H1 (cell line): ENCODE results near the gene TUBB4B. TPM values are rescaled to one million over a fixed set of nuclear protein-coding genes. Genes with fewer than 3 reads are reported as not detected.

Source experiments
- CTCF ChIA-PET: fragments of 300-600 bp; sonication (Branson Sonifier 250); formaldehyde crosslinking; loops from one replicate; lab custom pipeline; 2021; ENCODE audit not compliant: partially characterized antibody; lab: Charles Lee
- POLR2A ChIA-PET: fragments of 300-600 bp; sonication (Branson Sonifier 250); formaldehyde crosslinking; loops from one replicate; lab custom pipeline; 2021; ENCODE audit warnings: inconsistent platforms; ENCODE audit not compliant: partially characterized antibody; lab: Charles Lee
- DNase-seq, 2 experiments: peaks; one replicate each; pipeline versions ENCODE4 v3.0.0 to v3.0.0-alpha.2; 2010 to 2022; ENCODE audit warnings: low spot score in 2 of 2, low read depth in 1 of 2, mixed read lengths in 1 of 2
- FAIRE-seq: peaks from 2 replicates; lab custom pipeline; 2011; peaks lifted over from hg19 to GRCh38; lab: Jason Lieb, UNC
- H2AFZ ChIP-seq: 2 replicates; pipeline ENCODE4 v1.8.1; 2012; ENCODE audit warnings: low read length, inconsistent platforms
- H2AK5ac ChIP-seq: 2 replicates; pipeline ENCODE4 v1.6.1; 2013; ENCODE audit warnings: low read depth, low read length
- H2BK120ac ChIP-seq: replicated peaks from 2 replicates; pipeline ENCODE3; 2013; ENCODE audit warnings: low read depth, low read length, inconsistent platforms
- H2BK12ac ChIP-seq: 2 replicates; pipeline ENCODE4 v1.6.1; 2013; ENCODE audit warnings: low read depth, low read length
- H2BK15ac ChIP-seq: 2 replicates; pipeline ENCODE4 v1.6.1; 2013; ENCODE audit warnings: low read length
- H2BK20ac ChIP-seq: 2 replicates; pipeline ENCODE4 v1.6.1; 2013; ENCODE audit warnings: low read length
- H2BK5ac ChIP-seq: 2 replicates; pipeline ENCODE4 v1.6.1; 2013; ENCODE audit warnings: low read depth, low read length
- H3K14ac ChIP-seq: 2 replicates; pipeline ENCODE4 v1.6.1; 2013; ENCODE audit warnings: inconsistent platforms; ENCODE audit not compliant: insufficient read length
- H3K18ac ChIP-seq: 2 replicates; pipeline ENCODE4 v1.6.1; 2013; ENCODE audit warnings: low read length; ENCODE audit errors: extremely low read depth
- H3K23ac ChIP-seq: 2 replicates; pipeline ENCODE4 v1.6.1; 2013; ENCODE audit warnings: inconsistent platforms; ENCODE audit not compliant: insufficient read length
- H3K23me2 ChIP-seq: 2 replicates; pipeline ENCODE4 v1.6.1; 2013; ENCODE audit warnings: low read depth, low read length
- H3K27ac ChIP-seq: 2 replicates; pipeline ENCODE4 v1.6.1; 2011; ENCODE audit warnings: low read depth, low read length, inconsistent platforms
- H3K27me3 ChIP-seq, 4 experiments: replicated peaks in 1 of 4; 1 replicate in 1 of 4; 2 replicates in 3 of 4; pipeline versions ENCODE4 v1.6.1 to v1.8.1; 2011 to 2013; ENCODE audit warnings: low read length in 3 of 4, mild to moderate bottlenecking in 3 of 4, inconsistent platforms in 2 of 4, mixed read lengths in 2 of 4, moderate library complexity in 1 of 4; ENCODE audit not compliant: control insufficient read depth in 3 of 4, insufficient read depth in 3 of 4; ENCODE audit errors: extremely low read depth in 1 of 4
- H3K36me3 ChIP-seq, 4 experiments: 2 replicates each; pipeline versions ENCODE4 v1.6.1 to v1.8.1; 2011 to 2013; ENCODE audit warnings: mild to moderate bottlenecking in 4 of 4, low read length in 3 of 4, moderate library complexity in 2 of 4, control low read depth in 1 of 4, inconsistent platforms in 1 of 4; ENCODE audit not compliant: insufficient read depth in 4 of 4, control insufficient read depth in 2 of 4
- H3K4ac ChIP-seq: replicated peaks from 2 replicates; pipeline ENCODE3; 2013; ENCODE audit warnings: low read length, low read depth, mixed read lengths, inconsistent platforms; ENCODE audit not compliant: insufficient read length
- H3K4me1 ChIP-seq, 4 experiments: replicated peaks in 1 of 4; 1 replicate in 1 of 4; 2 replicates in 3 of 4; pipeline versions ENCODE4 v1.6.1 to v1.8.1; 2011 to 2013; ENCODE audit warnings: low read length in 3 of 4, inconsistent platforms in 2 of 4, mixed read lengths in 1 of 4; ENCODE audit not compliant: insufficient read depth in 4 of 4, control insufficient read depth in 3 of 4
- H3K4me2 ChIP-seq, 2 experiments: 2 replicates each; pipeline versions ENCODE4 v1.6.1 to v1.8.1; 2011 to 2013; ENCODE audit warnings: low read depth in 2 of 2, low read length in 2 of 2, control low read depth in 1 of 2, inconsistent platforms in 1 of 2, mild to moderate bottlenecking in 1 of 2; ENCODE audit not compliant: insufficient read depth in 1 of 2
- H3K4me3 ChIP-seq, 4 experiments: fragments of 200-600, 300-600 bp in 1 of 4; sonication (generic), shearing (Covaris generic), sonication (Bioruptor Twin) in 1 of 4; 2 replicates each; pipeline versions ENCODE4 v1.5.1 to v1.8.1; 2011 to 2016; ENCODE audit warnings: low read length in 4 of 4, low read depth in 3 of 4, control low read depth in 2 of 4, inconsistent platforms in 2 of 4, mild to moderate bottlenecking in 2 of 4, mixed read lengths in 1 of 4, moderate library complexity in 1 of 4; ENCODE audit not compliant: insufficient read depth in 2 of 4; ENCODE audit errors: extremely low read depth in 1 of 4
- H3K56ac ChIP-seq: replicated peaks from 2 replicates; pipeline ENCODE3; 2013; ENCODE audit warnings: low read depth, mild to moderate bottlenecking, mixed read lengths, low read length, inconsistent platforms; ENCODE audit not compliant: insufficient read length
- H3K79me1 ChIP-seq: 2 replicates; pipeline ENCODE4 v1.6.1; 2013; ENCODE audit warnings: low read depth, low read length, control low read depth
- H3K79me2 ChIP-seq, 2 experiments: 2 replicates each; pipeline versions ENCODE4 v1.6.1 to v1.8.1; 2012 to 2013; ENCODE audit warnings: low read length in 2 of 2, mild to moderate bottlenecking in 2 of 2, inconsistent platforms in 1 of 2; ENCODE audit not compliant: insufficient read depth in 2 of 2, control insufficient read depth in 1 of 2
- H3K9ac ChIP-seq, 4 experiments: replicated peaks in 1 of 4; 1 replicate in 1 of 4; 2 replicates in 3 of 4; pipeline versions ENCODE4 v1.6.1 to v1.8.1; 2011 to 2013; ENCODE audit warnings: low read depth in 3 of 4, low read length in 3 of 4, control low read depth in 2 of 4, mild to moderate bottlenecking in 2 of 4, moderate library complexity in 2 of 4, inconsistent platforms in 1 of 4; ENCODE audit errors: extremely low read depth in 1 of 4
- H3K9me3 ChIP-seq, 2 experiments: 2 replicates each; pipeline versions ENCODE4 v1.6.1 to v1.8.1; 2012 to 2013; ENCODE audit warnings: mild to moderate bottlenecking in 2 of 2, moderate library complexity in 2 of 2, control low read depth in 1 of 2, inconsistent platforms in 1 of 2, low read depth in 1 of 2, low read length in 1 of 2, mixed read lengths in 1 of 2; ENCODE audit not compliant: insufficient read depth in 2 of 2
- H4K20me1 ChIP-seq, 2 experiments: replicated peaks in 1 of 2; 2 replicates each; pipeline versions ENCODE3 to v1.8.1; 2011 to 2013; ENCODE audit warnings: inconsistent platforms in 2 of 2, low read length in 2 of 2, mild to moderate bottlenecking in 1 of 2; ENCODE audit not compliant: insufficient read depth in 2 of 2, control insufficient read depth in 1 of 2
- H4K5ac ChIP-seq: 2 replicates; pipeline ENCODE4 v1.6.1; 2013; ENCODE audit warnings: low read length, low read depth, mixed read lengths, inconsistent platforms; ENCODE audit not compliant: insufficient read length
- H4K8ac ChIP-seq: 2 replicates; pipeline ENCODE4 v1.8.0; 2013; ENCODE audit warnings: mild to moderate bottlenecking, moderate library complexity, low read length, inconsistent platforms; ENCODE audit not compliant: insufficient read depth; ENCODE audit errors: extremely low read depth
- H4K91ac ChIP-seq: replicated peaks from 2 replicates; pipeline ENCODE3; 2013; ENCODE audit warnings: low read length, mixed read lengths, inconsistent platforms; ENCODE audit not compliant: insufficient read length
- BACH1 ChIP-seq: IDR thresholded peaks from 2 replicates; pipeline ENCODE4 v1.6.1; 2012; ENCODE audit warnings: low read length, improper control_type of control experiment
- BRCA1 ChIP-seq: IDR thresholded peaks from 2 replicates; pipeline ENCODE4 v1.6.1; 2012; ENCODE audit warnings: low read depth, low read length, improper control_type of control experiment
- CBX5 ChIP-seq: fragments of 300-800, 300-1000 bp; sonication (generic); IDR thresholded peaks from 2 replicates; pipeline ENCODE4 v1.7.1; 2016; ENCODE audit warnings: antibody characterized with exemption, low read length, low read depth
- CREB1 ChIP-seq: IDR thresholded peaks from 2 replicates; pipeline ENCODE4 v1.6.1; 2012; ENCODE audit warnings: inconsistent platforms
- GABPA ChIP-seq: IDR thresholded peaks from 2 replicates; pipeline ENCODE4 v1.6.1; 2011; ENCODE audit warnings: mild to moderate bottlenecking, low read length, moderate library complexity, borderline replicate concordance; ENCODE audit not compliant: insufficient read depth
- GTF2F1 ChIP-seq: IDR thresholded peaks from 2 replicates; pipeline ENCODE4 v1.6.1; 2012; ENCODE audit warnings: low read depth, low read length, improper control_type of control experiment, borderline replicate concordance
- JUND ChIP-seq: IDR thresholded peaks from 2 replicates; pipeline ENCODE4 v1.6.1; 2011; ENCODE audit warnings: mild to moderate bottlenecking, improper control_type of control experiment, low read length
- KDM4A ChIP-seq: IDR thresholded peaks from one replicate; pipeline ENCODE4 v1.7.1; 2012; ENCODE audit warnings: low read depth, mild to moderate bottlenecking, moderate library complexity, low read length, inconsistent platforms; ENCODE audit not compliant: severe bottlenecking
- RFX5 ChIP-seq: IDR thresholded peaks from 2 replicates; pipeline ENCODE4 v1.6.1; 2011; ENCODE audit warnings: low read depth, low read length, improper control_type of control experiment, borderline replicate concordance
- RNF2 ChIP-seq: fragments of 200-900, 300-1000 bp; sonication (generic); IDR thresholded peaks from 2 replicates; pipeline ENCODE4 v1.7.1; 2016; ENCODE audit warnings: borderline replicate concordance, low read depth, mild to moderate bottlenecking, antibody characterized with exemption, low read length; ENCODE audit not compliant: poor library complexity, severe bottlenecking; ENCODE audit errors: missing control alignments
- SUZ12 ChIP-seq: fragments of 200-600 bp; sonication (generic); IDR thresholded peaks from 2 replicates; pipeline ENCODE4 v1.6.1; 2012; ENCODE audit warnings: mild to moderate bottlenecking, inconsistent platforms, low read length, moderate library complexity, mixed read lengths
- WGBS, 2 experiments: shearing (Covaris generic) in 1 of 2; methylation state at CpG; one replicate each; pipeline versions ENCODE4 v1.1.6 to v1.1.7; 2013 to 2015; ENCODE audit warnings: low lambda C conversion rate in 2 of 2, mixed read lengths in 2 of 2, inconsistent platforms in 1 of 2, low coverage in 1 of 2, missing lambda C conversion rate in 1 of 2; ENCODE audit not compliant: insufficient replicate concordance in 2 of 2, insufficient coverage in 1 of 2, insufficient read length in 1 of 2; ENCODE audit errors: extremely low coverage in 1 of 2, missing lambda C conversion rate in 1 of 2; 5-methylcytosine and 5-hydroxymethylcytosine counted together
- polyA plus RNA-seq, 7 experiments: library from polyadenylated mRNA; depleted of rRNA in 3 of 7; stranded (reverse) in 5 of 7; unstranded in 2 of 7; fragments of >200 nt in 5 of 7; fragments of 200-250 nt in 2 of 7; gene quantifications; 1 replicate in 5 of 7; 2 replicates in 1 of 7; 4 replicates in 1 of 7; pipeline versions ENCODE4 v1.2.1 to v1.2.3, GENCODE V29; 2011 to 2013; ENCODE audit warnings: missing spikeins in 2 of 7, mixed read lengths in 2 of 7
- total RNA-seq: library from RNA; stranded (reverse); fragmentation: NEBNext Ultra II Directional; extraction: Animal tissue kit (Norgen Biotek cat#: 25700); gene quantifications from 2 replicates; pipeline ENCODE4 v1.2.1, GENCODE V29; 2021

TUBB4B gene
- total and polyA plus RNA-seq, 2 of the 8 experiments (the other 6 are each of a cell fraction or from before 2014, with no cell fraction given): 280 to 307 TPM

- Histone ChIP-seq H2BK12ac (no peak overlapping the region), H3K23me2 (peaks cover 5% of the 10 kb centered on the region; the same call in 1 of the 2 replicates), H2AK5ac (no peak overlapping the region), H3K79me2 (peaks cover 0 to 20% of the 10 kb centered on the region in 2 experiments; a peak in 2 of 4 replicates), H3K27ac (no peak overlapping the region), H3K18ac (no peak overlapping the region), H3K4me2 (no peak overlapping the region), H3K56ac (no peak overlapping the region), H3K14ac (no peak overlapping the region), H3K27me3 (no peaks in the 10 kb centered on the region), H3K4me3 (no peak overlapping the region), H3K79me1 (peaks cover 5% of the 10 kb centered on the region; the same call in 1 of the 2 replicates), H3K36me3 (peaks cover 4 to 13% (median 9%) of the 10 kb centered on the region in 4 experiments; a peak in 7 of 8 replicates), H2AFZ (no peak overlapping the region), H4K8ac (no peak overlapping the region), H3K23ac (no peak overlapping the region), H4K91ac (peak overlapping the region; percentile 30), H3K4ac (no peak overlapping the region), H4K20me1 (peaks cover 15 to 18% of the 10 kb centered on the region in 2 experiments), H3K9me3 (no peaks in the 10 kb centered on the region), H4K5ac (no peak overlapping the region), H2BK120ac (no peak overlapping the region), H2BK15ac (no peak overlapping the region; the same call in 1 of the 2 replicates), H2BK5ac (no peak overlapping the region), H3K9ac (no peak overlapping the region), H3K4me1 (peaks cover 0 to 14% (median 11%) of the 10 kb centered on the region in 4 experiments; a peak in 6 of 7 replicates), H2BK20ac (no peak overlapping the region)
- WGBS, 2 experiments: 84% methylated on average over 13 of the region's 13 CpGs; no CpG with 5 or more reads in 1 of the 2 experiments
- no peak for DNase-seq
- POLR2A ChIA-PET: interaction anchor here (1.2 to 69.9 kb wide), 4 partner anchors 3 to 50 kb away, joined by 3 to 1462 read pairs (median 733); partner anchors contain the start of genes CYSRT1, NDOR1, NELFB and RNF208
- CTCF ChIA-PET: interaction anchor here (0.8 to 20.2 kb wide), 26 partner anchors 8 to 209 kb away, joined by 3 to 204 read pairs (median 6); partner anchors contain the start of genes ANAPC2, CYSRT1, LRRC26 and RNF208
- FAIRE-seq: no peak
- TF ChIP-seq RNF2 (no peak), CREB1 (no peak), KDM4A (no peak), JUND (no peak), BRCA1 (no peak), BACH1 (no peak), RFX5 (no peak), GTF2F1 (no peak), SUZ12 (no peak), CBX5 (no peak), GABPA (no peak)
These were observed 3.0 kb upstream of the TUBB4B start for GRCh38 chr9:137237759-137238726.
